CD14-positive monocyte (primary cell): Measurements from ENCODE around the gene TFB1M. TPM values are rescaled to one million over a fixed set of nuclear protein-coding genes. Genes with fewer than 3 reads are reported as not detected.

ENCODE experiments used
- DNase-seq, 3 donors: peaks; one replicate each; pipeline ENCODE4 v3.0.0-alpha.2; 2011 to 2022
- H2AFZ ChIP-seq: 2 replicates; pipeline ENCODE4 v1.6.0; 2012; ENCODE audit warnings: mild to moderate bottlenecking, low read depth, low read length, inconsistent platforms; ENCODE audit not compliant: insufficient read depth, poor library complexity, severe bottlenecking
- H3K27ac ChIP-seq, 2 donors: 1 replicate in 1 of 2; 2 replicates in 1 of 2; pipeline ENCODE4 v1.5.1; 2012 to 2013; ENCODE audit warnings: low read length in 2 of 2, control low read depth in 1 of 2, inconsistent platforms in 1 of 2, low read depth in 1 of 2, mild to moderate bottlenecking in 1 of 2
- H3K27me3 ChIP-seq, 2 donors: one replicate each; pipeline versions ENCODE4 v1.6.0 to v1.6.1; 2011 to 2013; ENCODE audit warnings: low read length in 2 of 2; ENCODE audit not compliant: control insufficient read depth in 2 of 2, insufficient read depth in 2 of 2
- H3K36me3 ChIP-seq, 2 donors: replicated peaks in 1 of 2; 1 replicate in 1 of 2; 2 replicates in 1 of 2; pipeline versions ENCODE4 v1.5.1 to v1.6.1; 2012 to 2013; ENCODE audit warnings: low read length in 2 of 2, control low read depth in 1 of 2, inconsistent platforms in 1 of 2, mild to moderate bottlenecking in 1 of 2; ENCODE audit not compliant: insufficient read depth in 2 of 2, control insufficient read depth in 1 of 2
- H3K4me1 ChIP-seq, 2 donors: 1 replicate in 1 of 2; 2 replicates in 1 of 2; pipeline versions ENCODE4 v1.5.1 to v1.6.1; 2012 to 2013; ENCODE audit warnings: low read length in 2 of 2, control low read depth in 1 of 2, inconsistent platforms in 1 of 2, mild to moderate bottlenecking in 1 of 2, moderate library complexity in 1 of 2; ENCODE audit not compliant: insufficient read depth in 2 of 2, control insufficient read depth in 1 of 2
- H3K4me2 ChIP-seq: replicated peaks from 2 replicates; pipeline ENCODE3; 2012; ENCODE audit warnings: low read length, moderate library complexity, mild to moderate bottlenecking; ENCODE audit not compliant: poor library complexity, severe bottlenecking; ENCODE audit errors: extremely low read depth
- H3K4me3 ChIP-seq, 3 experiments: fragments of 200-600 bp in 1 of 3; sonication (generic) in 1 of 3; replicated peaks in 1 of 3; 1 replicate in 2 of 3; 2 replicates in 1 of 3; pipeline ENCODE4 v1.5.1; 2011 to 2013; ENCODE audit warnings: low read length in 3 of 3, mild to moderate bottlenecking in 3 of 3, control low read depth in 2 of 3, low read depth in 2 of 3, inconsistent platforms in 1 of 3, moderate library complexity in 1 of 3
- H3K79me2 ChIP-seq: 2 replicates; pipeline ENCODE4 v1.6.0; 2012; ENCODE audit warnings: mild to moderate bottlenecking, control low read depth, inconsistent platforms, low read length, moderate library complexity; ENCODE audit not compliant: insufficient read depth
- H3K9ac ChIP-seq: 2 replicates; pipeline ENCODE4 v1.6.0; 2017; ENCODE audit warnings: low read length, mild to moderate bottlenecking; ENCODE audit not compliant: insufficient read depth, poor library complexity, severe bottlenecking
- H3K9me3 ChIP-seq, 2 donors: replicated peaks in 1 of 2; 1 replicate in 1 of 2; 2 replicates in 1 of 2; pipeline versions ENCODE4 v1.5.1 to v1.6.1; 2012 to 2013; ENCODE audit warnings: low read length in 2 of 2, control low read depth in 1 of 2; ENCODE audit not compliant: control insufficient read depth in 1 of 2, insufficient read depth in 1 of 2
- H4K20me1 ChIP-seq: 2 replicates; pipeline ENCODE4 v1.6.0; 2012; ENCODE audit warnings: mild to moderate bottlenecking, low read length, control low read depth, moderate library complexity; ENCODE audit not compliant: insufficient read depth
- H3K27ac Mint-ChIP-seq, 7 donors: one replicate each; pipeline ENCODE4 v1.8.0; 2020; ENCODE audit warnings: mild to moderate bottlenecking in 7 of 7, mixed read lengths in 7 of 7, moderate library complexity in 6 of 7, inconsistent platforms in 2 of 7
- H3K27me3 Mint-ChIP-seq, 3 donors: one replicate each; pipeline ENCODE4 v1.8.0; 2021 to 2022; ENCODE audit warnings: low read depth in 3 of 3, mild to moderate bottlenecking in 3 of 3, mixed read lengths in 3 of 3, moderate library complexity in 3 of 3, inconsistent platforms in 1 of 3
- H3K36me3 Mint-ChIP-seq, 2 donors: one replicate each; pipeline ENCODE4 v1.8.0; 2020; ENCODE audit warnings: mixed read lengths in 2 of 2, inconsistent platforms in 1 of 2, mild to moderate bottlenecking in 1 of 2
- H3K4me1 Mint-ChIP-seq: one replicate; pipeline ENCODE4 v1.8.0; 2020; ENCODE audit warnings: mild to moderate bottlenecking, mixed read lengths
- H3K4me3 Mint-ChIP-seq, 2 donors: one replicate each; pipeline ENCODE4 v1.8.0; 2020; ENCODE audit warnings: mild to moderate bottlenecking in 2 of 2, mixed read lengths in 2 of 2, moderate library complexity in 1 of 2
- H3K9me3 Mint-ChIP-seq, 7 donors: one replicate each; pipeline ENCODE4 v1.8.0; 2020 to 2022; ENCODE audit warnings: mixed read lengths in 7 of 7, mild to moderate bottlenecking in 6 of 7, moderate library complexity in 6 of 7, inconsistent platforms in 2 of 7
- CTCF ChIP-seq: fragments of 200-600 bp; IDR thresholded peaks from one replicate; pipeline ENCODE4 v1.8.0; 2022; ENCODE audit warnings: antibody characterized with exemption, mild to moderate bottlenecking
- WGBS: methylation state at CpG from one replicate; pipeline ENCODE4 v1.1.5; 2013; ENCODE audit warnings: missing lambda C conversion rate; ENCODE audit not compliant: insufficient coverage; 5-methylcytosine and 5-hydroxymethylcytosine counted together
- intact Hi-C, 2 donors: fragments of 100-400 bp; cut with micrococcal nuclease; formaldehyde crosslinking; loops; one replicate each; pipeline versions ENCODE4 v1.15.0 to v1.15.1; 2023
- polyA plus RNA-seq, 3 donors: library from polyadenylated mRNA; depleted of rRNA in 1 of 3; unstranded in 2 of 3; stranded (reverse) in 1 of 3; fragments of 300-500 nt in 2 of 3; fragments of >200 nt in 1 of 3; fragmentation: Illumina TruSeq in 2 of 3; gene quantifications; 1 replicate in 2 of 3; 2 replicates in 1 of 3; pipeline ENCODE4 v1.2.3, GENCODE V29; 2012 to 2021

TFB1M gene
- polyA plus RNA-seq, 3 donors, result 4.8 to 5.4 (median 4.8) TPM

GRCh38 chr6:155352130-155352420 lies 37.8 kb upstream of the TFB1M start:
- Histone ChIP-seq H3K36me3 (no peaks in the 10 kb centered on the region), H4K20me1 (no peaks in the 10 kb centered on the region), H3K27ac (no peak overlapping the region), H3K4me2 (no peak overlapping the region), H3K79me2 (no peaks in the 10 kb centered on the region), H3K9ac (no peak overlapping the region), H3K4me1 (no peaks in the 10 kb centered on the region), H3K27me3 (no peaks in the 10 kb centered on the region), H3K4me3 (no peak overlapping the region), H2AFZ (no peak overlapping the region), H3K9me3 (peaks cover 11 to 31% of the 10 kb centered on the region in 2 donors)
- Mint-ChIP-seq H3K36me3 (no peaks in the 10 kb centered on the region), H3K4me3 (no peak overlapping the region), H3K27ac (no peak overlapping the region), H3K4me1 (no peaks in the 10 kb centered on the region), H3K27me3 (peaks cover 0 to 2% (median 0%) of the 10 kb centered on the region in 3 donors), H3K9me3 (peaks cover 21 to 48% (median 39%) of the 10 kb centered on the region in 7 donors)
- WGBS, result no CpG with 5 or more reads among the region's 4 CpGs
- no peak for TF ChIP-seq CTCF
- no peak for DNase-seq
- intact Hi-C loops, result no loop called here

- H3K36me3 Mint-ChIP-seq, result no peaks in the 10 kb centered on the region
- no peaks in the 10 kb centered on the region for H4K20me1 ChIP-seq
- H3K27me3 ChIP-seq, result no peaks in the 10 kb centered on the region
- H3K79me2 ChIP-seq, result no peaks in the 10 kb centered on the region
- H3K4me3 Mint-ChIP-seq, result no peak overlapping the region
- H3K36me3 ChIP-seq, result no peaks in the 10 kb centered on the region
- peaks cover 26 to 51% (median 40%) of the 10 kb centered on the region in 7 donors for H3K9me3 Mint-ChIP-seq
- H3K4me3 ChIP-seq, result no peak overlapping the region
- no peak overlapping the region for H3K27ac ChIP-seq
- H2AFZ ChIP-seq, result no peak overlapping the region
- TF ChIP-seq CTCF, result no peak
- no peak overlapping the region for H3K9ac ChIP-seq
- peaks cover 0 to 2% (median 0%) of the 10 kb centered on the region in 3 donors for H3K27me3 Mint-ChIP-seq
- H3K4me1 ChIP-seq, result no peaks in the 10 kb centered on the region
- WGBS, result 100% methylated on average over 1 of the region's 5 CpGs
- H3K9me3 ChIP-seq, result peaks cover 11 to 31% of the 10 kb centered on the region in 2 donors
- H3K4me1 Mint-ChIP-seq, result no peaks in the 10 kb centered on the region
- intact Hi-C loops, result no loop called here
- no peak for DNase-seq
- H3K27ac Mint-ChIP-seq, result no peak overlapping the region
- H3K4me2 ChIP-seq, result no peak overlapping the region
Measured at GRCh38 chr6:155351273-155352129, 37.2 kb upstream of the TFB1M start.
